GM19468 (cell line): ENCODE measurements around the gene ZNF281.
"Not testable (repeated sequence)": the region's sequence is repeated elsewhere in the genome, so short reads cannot be mapped to it uniquely, and the experiment has no call there.

ENCODE experiments used
- ATAC-seq: cut with Tn5 transposase; IDR thresholded peaks from one replicate; pipeline ENCODE4 v1.9.1; 2021; ENCODE audit warnings: mild to moderate bottlenecking, moderate library complexity, moderate number of reproducible peaks; ENCODE audit not compliant: unreplicated experiment; ENCODE audit errors: extremely low read depth

The ZNF281 gene

GRCh38 chr1:200409761-200410565 is at the start of gene ZNF281:
Gene ZNF281, minus strand, starts transcription at chr1:200410036. Its CDS starts 331 bp downstream, at chr1:200409705.
- peak; percentile 92 for ATAC-seq

- ATAC-seq: no peak
Observed at GRCh38 chr1:200458780-200459179, 48.9 kb upstream of the ZNF281 start.

GRCh38 chr1:200457810-200458209 is 48.0 kb upstream of the ZNF281 start:
- no peak for ATAC-seq

GRCh38 chr1:200454425-200454824 is 44.6 kb upstream of the ZNF281 start:
- ATAC-seq: no peak

GRCh38 chr1:200453553-200453905 is 43.7 kb upstream of the ZNF281 start:
- ATAC-seq: no peak

- ATAC-seq: no peak
Observed at GRCh38 chr1:200452850-200453552, 43.2 kb upstream of the ZNF281 start.

GRCh38 chr1:200448034-200448762 is 38.4 kb upstream of the ZNF281 start:
- ATAC-seq: peak; percentile 63

- ATAC-seq: no peak
Observed at GRCh38 chr1:200445213-200445612, 35.4 kb upstream of the ZNF281 start.

GRCh38 chr1:200444478-200444877 is 34.6 kb upstream of the ZNF281 start:
- no peak for ATAC-seq

- no peak for ATAC-seq
Observed at GRCh38 chr1:200443860-200444259, 34.0 kb upstream of the ZNF281 start.

- no peak for ATAC-seq
Observed at GRCh38 chr1:200442537-200443156, 32.8 kb upstream of the ZNF281 start.

- ATAC-seq: no peak
Observed at GRCh38 chr1:200442023-200442422, 32.2 kb upstream of the ZNF281 start.

GRCh38 chr1:200438911-200439310 is 29.1 kb upstream of the ZNF281 start:
- ATAC-seq: no peak

GRCh38 chr1:200438413-200438812 is 28.6 kb upstream of the ZNF281 start:
- not testable (repeated sequence) for ATAC-seq

- no peak for ATAC-seq
Observed at GRCh38 chr1:200437556-200438203, 27.8 kb upstream of the ZNF281 start.

- ATAC-seq: no peak
Observed at GRCh38 chr1:200437088-200437487, 27.3 kb upstream of the ZNF281 start.

GRCh38 chr1:200436436-200436835 is 26.6 kb upstream of the ZNF281 start:
- no peak for ATAC-seq

- no peak for ATAC-seq
Observed at GRCh38 chr1:200435200-200435780, 25.5 kb upstream of the ZNF281 start.

- no peak for ATAC-seq
Observed at GRCh38 chr1:200433586-200433985, 23.8 kb upstream of the ZNF281 start.

GRCh38 chr1:200432586-200432985 is 22.8 kb upstream of the ZNF281 start:
- ATAC-seq: no peak
